HG03432 (cell line): ENCODE measurements around the gene KRT28.
"Not testable (repeated sequence)": the region's sequence is repeated elsewhere in the genome, so short reads cannot be mapped to it uniquely, and the experiment has no call there.

Source experiments
- ATAC-seq: cut with Tn5 transposase; IDR thresholded peaks from one replicate; pipeline ENCODE4 v1.9.1; 2021; ENCODE audit warnings: mild to moderate bottlenecking, moderate library complexity; ENCODE audit not compliant: unreplicated experiment

The KRT28 gene

DNA sequence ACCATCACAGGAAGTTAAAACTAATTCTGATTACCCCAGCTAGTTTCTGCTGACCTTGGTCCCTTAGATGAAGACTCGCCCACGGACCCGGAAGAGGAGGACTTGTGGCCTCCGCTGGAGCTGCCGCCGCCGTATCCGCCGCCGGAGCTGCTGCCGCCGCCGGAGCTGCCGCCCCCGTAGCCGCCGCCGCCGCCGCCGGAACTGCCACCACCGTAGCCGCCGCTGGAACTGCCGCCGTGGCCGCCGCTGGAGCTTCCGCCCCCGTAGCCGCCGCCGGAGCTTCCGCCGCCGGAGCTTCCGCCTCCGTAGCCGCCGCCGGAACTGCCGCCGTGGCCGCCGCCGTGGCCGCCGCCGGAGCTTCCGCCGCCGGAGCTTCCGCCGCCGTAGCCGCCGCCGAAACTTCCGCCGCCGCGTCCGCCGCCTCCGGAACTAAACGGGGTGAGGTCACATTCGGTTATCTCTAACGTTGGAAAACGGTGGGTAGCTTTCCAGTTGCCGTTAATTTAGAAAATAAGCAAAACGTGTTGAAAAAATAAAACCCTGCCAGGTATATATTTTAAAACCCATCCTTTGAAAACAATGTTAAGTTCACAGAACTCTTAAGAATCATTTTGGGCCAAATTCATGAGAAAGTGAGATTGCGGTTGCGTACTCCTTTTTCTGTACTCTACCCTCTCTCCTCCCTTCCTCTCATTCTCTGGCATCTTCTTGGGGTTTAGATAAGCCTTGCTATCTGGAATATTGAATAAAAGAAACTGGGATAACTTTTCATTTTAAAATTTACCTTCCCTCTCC, 19.2 kb upstream of the KRT28 start:
- ATAC-seq, result peak; percentile 85

DNA sequence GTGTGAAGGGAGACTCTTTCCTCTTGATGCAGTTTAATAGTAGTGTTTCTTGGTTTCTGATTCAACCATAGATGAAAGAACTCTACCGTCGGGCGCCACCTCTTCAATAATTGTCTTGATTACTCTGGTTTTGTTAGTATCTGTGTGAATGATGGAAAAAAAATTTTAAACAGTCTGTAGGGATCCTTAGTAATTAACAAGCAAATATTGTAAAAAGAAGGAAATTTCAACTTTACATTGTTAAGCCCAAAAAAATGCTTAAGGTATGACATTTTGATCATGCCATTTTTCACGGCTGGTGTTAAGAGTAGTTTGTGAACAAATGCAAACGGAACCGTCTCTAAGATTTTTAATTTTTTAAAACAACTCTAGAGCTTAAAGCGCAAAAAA, 18.6 kb upstream of the KRT28 start:
- ATAC-seq, result no peak

DNA sequence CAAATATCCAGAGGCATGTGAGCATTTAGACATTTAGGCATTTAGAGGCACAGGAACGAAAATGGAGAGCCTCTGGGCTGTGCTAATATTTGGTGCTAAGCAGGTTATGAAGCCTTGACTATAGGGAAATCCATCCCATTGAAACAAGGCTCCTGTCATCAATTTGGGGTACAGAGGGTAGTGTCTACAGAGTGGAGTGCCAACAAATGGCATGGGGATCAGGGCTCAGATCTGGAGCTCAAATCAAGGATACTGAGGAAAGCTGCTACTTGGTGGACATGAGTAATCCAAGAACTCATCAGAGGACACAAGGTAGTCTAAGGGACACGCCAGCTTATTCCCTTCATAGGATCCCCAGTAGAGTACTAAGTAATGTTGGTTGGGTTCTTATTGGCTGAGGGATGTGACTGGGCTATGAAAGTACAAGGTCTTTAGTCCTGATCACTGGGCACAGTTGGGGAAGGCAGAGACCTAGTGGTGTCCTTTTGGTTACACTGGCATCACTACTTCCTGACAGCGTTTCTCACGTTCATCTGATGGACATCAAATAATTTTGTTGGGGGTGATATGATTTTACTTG, 17.4 kb upstream of the KRT28 start:
- ATAC-seq, result no peak

DNA sequence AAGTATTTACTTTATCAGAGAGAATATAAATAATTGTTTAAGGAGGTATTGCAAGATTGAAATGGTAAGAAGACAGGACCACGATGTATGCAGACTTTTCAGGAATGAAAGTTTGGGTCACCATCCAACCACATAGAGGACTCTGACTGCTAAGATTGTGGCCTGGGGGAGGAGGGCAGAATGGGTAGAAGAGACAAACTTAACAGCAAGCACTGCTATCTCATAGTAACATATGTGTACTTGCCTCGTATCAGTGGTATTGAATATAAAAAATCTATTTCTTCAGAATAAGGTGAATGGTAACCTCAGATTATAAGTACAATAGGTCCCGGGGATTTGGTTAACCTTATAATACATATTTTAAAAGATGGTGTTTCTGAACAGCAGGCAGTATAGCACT, 16.8 kb upstream of the KRT28 start:
- ATAC-seq, result no peak

DNA sequence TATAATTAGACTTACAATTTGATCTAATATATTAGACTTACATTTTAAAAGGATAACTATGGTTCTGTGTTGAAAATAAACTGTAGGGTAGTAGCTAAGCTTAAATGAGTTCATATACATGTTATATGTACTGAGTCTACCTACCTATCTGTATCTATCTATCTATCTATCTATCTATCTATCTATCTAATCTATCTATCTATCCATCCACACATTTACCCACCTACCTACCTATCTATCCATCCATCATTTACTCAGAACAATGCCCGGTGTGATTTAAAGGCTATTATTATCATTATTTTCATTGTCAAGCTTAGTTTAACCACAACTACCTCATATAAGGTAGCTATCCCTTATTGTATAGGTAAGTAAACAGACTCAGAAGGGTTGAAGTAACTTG, 15.6 kb upstream of the KRT28 start:
- ATAC-seq, result no peak

DNA sequence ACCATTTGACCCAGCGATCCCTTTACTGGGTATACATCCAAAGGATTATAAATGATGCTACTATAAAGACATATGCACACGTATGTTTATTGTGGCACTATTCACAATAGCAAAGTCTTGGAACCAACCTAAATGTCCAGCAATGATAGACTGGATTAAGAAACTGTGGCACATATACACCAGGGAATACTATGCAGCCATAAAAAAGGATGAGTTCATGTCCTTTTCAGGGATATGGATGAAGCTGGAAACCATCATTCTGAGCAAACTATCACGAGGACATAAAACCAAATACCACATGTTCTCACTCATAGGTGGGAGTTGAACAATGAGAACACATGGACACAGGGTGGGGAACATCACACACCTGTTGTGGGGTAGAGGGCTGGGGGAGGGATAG, 14.9 kb upstream of the KRT28 start:
- ATAC-seq, result not testable (repeated sequence)

DNA sequence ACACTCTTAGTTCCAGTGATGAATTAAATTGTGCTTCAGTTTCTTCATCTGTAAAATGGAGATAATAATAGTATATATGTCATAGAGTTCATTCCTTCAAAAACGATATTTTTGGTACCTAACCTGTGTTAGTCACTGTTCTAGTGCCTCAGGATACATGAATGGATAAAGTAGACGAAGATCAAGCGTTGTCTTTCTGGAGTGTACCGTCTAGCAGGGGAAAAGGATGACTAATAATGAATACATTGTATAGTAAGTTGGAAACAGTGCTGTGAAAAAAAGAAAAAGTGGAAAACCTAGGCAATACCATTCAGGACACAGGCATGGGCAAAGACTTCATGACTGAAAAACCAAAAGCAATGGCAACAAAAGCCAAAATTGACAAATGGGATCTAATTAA, 14.0 kb upstream of the KRT28 start:
- ATAC-seq, result no peak

DNA sequence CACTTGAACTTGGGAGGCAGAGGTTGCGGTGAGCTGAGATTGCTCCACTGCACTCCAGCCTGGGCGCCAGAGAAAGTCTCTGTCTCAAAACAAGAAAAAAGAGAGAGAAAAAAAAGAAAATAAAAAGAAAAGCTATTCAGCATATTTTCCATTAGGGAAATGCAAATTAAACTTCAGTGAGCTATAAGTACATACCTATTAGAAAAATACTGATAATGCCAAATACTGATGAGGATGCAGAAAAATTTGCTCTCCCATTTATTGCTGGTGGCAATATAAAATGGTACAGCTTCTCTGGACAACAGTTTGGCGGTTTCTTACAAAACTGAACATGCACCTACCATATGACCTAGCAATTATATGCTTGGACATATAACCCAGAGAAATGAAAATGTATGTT, 12.9 kb upstream of the KRT28 start:
- no peak for ATAC-seq

DNA sequence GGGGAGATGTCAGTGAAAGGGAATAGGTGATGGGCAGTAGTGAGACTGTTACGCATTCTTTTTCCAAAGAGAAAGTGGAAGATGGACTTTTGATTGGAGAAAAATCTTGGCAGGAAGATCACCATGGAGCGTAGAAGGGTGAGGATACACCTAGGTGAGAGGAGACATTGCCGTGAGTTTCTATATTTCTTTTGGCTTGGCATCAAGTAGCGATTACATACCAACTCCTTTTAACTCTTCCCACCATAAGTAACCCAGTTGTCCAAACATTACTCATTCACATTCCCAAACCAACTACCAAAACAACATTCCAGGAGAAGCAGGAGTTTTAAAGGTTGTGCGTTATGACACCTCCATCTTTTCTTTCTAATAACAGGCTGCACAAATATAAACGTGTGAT, 10.7 kb upstream of the KRT28 start:
- ATAC-seq, result no peak

DNA sequence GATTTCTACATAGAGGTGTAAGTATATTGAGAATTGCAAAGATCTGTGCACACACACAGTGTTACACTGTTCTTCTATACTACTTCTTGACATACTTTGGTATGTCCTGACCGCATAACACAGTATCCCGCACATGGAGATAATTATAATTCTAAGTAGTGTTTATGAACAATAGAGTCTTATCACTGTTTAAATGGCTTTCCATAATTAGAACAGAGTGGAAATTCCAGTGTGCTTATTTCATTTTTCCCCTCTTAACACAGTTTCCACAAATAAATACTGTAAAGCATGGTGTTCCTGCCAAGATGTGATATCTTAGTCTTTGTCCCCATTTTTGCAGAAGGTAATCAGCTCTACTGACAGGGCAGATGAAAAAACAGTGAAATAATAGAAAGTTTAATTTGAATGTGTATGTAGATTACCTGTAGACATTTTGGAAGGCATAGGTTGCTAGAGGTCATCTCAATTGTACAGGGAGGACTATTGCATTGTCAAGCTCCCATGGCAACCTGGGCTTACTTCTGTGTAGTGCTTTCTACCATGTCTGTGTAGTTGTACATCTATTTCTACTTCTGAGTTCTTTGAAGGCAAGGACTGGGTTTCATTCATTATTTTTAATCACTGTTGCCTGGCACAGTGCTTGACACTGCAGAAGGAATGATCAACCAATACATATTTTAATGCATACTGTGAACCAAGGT, 10.1 kb upstream of the KRT28 start:
- no peak for ATAC-seq

DNA sequence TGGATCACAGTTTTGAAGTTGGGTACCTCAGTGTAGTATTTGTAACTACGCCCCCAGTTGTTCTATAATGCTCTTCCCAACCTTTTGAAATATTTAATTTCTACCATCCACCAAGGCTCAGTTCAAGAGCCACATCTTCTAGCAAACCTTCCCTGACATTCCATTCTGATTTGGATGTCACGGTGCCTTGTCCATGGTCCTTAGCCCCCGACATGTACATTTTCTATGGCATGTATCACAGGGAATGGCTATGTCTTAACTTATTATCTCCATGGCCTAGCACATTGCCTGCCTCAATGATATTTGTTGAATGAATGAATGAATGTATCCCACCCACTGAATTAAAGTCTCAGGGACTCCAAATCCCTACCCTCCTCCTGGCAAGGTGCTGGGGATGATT, 6.4 kb upstream of the KRT28 start:
- no peak for ATAC-seq

DNA sequence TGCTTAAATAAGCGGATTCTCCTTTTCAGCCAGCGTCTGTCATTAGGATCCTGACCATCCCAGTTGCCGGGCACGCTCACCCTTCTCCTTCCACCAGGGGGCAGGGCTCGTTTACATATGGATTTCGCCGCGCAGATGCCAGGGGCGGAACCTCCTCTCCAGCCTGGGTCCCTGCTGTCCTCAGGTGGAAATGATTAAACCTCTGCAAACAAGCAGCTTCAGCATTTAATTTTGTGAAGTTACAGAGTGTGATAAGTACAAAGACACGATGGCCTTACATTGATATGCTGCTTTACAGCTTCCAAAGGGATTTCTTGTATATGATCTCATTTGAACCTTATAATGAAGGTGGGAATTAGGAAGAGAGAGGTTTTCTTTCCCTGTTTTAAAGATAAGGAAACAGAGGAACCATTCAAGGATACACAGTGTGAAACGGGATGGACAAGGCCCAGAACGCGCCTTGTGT, 3.9 kb upstream of the KRT28 start:
- no peak for ATAC-seq

DNA sequence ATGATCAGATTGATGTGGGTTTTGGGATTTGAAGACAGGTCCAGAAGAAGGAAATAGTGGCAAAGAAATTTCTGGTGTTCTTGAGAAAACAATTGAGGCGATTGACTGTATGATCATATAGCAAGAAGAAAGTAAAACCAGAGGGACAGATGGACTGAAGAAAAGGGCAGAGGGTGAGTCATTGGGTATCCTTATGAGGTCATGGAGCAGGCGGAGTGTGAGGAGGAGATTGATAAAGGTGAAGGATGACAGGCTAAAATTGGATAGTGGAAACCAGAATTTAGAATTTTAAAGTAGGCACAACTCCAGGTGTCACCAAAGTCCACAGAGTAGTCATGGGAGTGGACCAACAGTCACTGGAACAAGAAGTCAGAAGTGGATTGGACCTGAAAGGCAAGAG, 1.4 kb upstream of the KRT28 start:
- no peak for ATAC-seq

DNA sequence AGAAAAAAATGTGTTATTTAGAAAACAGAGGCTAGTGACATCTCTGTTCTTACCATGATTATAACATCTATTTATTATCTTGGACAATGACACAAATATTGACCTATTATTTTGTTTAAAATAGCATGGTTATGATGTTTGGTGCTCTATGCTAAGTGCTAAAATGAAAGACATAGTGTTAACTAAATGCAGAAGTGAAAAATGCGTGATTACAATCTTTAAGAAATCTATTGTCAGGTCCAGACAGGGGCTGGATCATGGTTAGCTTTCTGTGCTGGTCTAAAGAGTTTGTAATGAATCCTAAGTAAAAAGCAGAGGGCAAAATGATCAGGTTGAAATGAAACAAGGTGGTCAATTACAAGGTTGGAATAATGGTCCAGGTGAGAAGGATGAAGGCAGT, 622 bp upstream of the KRT28 start:
- ATAC-seq, result no peak

DNA sequence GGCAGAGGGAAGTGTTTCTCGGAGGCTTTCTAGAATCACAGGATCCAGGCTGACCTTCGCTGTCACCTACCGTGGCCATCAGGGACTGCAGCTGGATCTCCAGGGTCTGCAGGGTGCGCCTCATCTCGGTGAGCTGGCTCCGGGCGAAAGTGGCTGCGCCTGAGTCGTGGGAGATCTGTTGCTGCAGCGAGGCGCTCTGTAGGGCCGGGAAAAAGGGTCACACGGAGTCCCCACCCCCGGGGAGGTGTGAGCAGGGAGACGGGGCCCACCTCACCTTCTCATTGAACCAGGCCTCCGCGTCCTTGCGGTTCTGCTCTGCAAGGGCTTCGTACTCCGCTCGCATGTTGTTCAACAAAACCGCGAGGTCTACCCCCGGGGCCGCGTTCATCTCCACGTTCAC, 2.9 kb downstream of the KRT28 start:
- no peak for ATAC-seq

DNA sequence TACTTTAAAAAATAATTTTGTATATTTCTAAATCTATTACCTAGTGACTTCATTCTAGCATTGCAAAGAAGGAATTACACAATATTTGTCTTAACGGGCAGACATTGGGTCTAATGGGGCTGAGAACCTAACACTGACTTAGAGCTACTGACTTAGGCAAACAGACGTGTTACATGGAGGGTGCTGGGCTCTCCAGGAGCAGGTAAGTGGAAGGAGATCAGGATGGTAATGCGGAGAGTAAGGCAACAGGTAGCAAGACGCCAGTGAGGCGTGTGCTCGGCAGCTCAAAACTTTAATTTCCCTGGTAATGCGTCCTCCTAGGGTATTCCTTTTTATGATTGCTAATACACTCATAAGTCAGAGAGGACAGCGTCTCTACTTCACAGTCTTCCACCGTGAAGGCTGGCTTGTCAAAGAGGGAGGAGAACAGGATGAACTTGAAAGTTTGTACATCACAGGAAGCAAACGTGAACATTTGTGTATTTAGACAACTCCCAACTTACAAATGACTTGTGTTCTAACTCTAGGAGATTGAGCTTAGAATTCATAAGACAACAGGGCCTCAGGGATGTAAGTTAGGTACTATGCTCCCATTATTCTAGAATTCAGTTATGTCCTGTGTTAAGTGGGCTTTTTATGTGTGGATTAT, 4.6 kb downstream of the KRT28 start:
- no peak for ATAC-seq

DNA sequence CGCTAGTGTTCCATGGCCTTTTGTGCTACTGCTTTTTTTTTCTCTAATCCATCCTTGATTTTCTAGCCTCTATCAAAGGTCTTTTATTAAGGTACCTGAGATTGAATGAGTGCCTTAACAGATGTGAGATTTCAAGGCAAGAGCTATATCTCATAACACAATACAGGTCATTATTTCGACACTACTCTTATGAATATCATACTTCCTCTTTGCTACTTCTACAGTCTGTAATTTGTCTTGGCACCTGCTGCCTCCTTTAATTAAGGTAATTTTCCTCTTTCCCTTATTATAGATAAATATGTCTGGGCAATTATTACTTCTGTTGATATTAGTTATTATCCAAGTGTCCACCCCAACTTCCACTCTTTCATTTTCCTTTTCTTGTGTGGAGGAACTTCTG, 5.3 kb downstream of the KRT28 start:
- ATAC-seq, result no peak

DNA sequence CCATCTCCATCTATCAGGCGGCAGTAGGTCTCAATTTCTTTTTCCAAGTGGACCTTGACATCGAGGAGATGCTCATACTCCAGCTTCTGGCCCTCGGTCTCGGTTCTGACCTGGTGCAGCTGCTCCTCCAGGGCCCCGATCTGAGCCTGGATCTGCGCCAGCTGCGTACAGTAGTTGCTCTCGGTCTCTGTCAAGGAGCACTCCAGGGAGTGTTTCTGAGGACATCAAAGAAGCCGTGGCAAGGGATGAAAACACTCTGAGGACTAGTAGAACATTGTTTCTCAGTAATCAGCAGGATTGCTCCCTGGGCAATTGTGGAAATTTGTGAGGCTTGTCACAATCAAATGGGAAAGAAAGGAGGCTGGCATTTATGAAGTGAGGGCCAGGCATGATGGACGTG, 5.9 kb downstream of the KRT28 start:
- no peak for ATAC-seq

DNA sequence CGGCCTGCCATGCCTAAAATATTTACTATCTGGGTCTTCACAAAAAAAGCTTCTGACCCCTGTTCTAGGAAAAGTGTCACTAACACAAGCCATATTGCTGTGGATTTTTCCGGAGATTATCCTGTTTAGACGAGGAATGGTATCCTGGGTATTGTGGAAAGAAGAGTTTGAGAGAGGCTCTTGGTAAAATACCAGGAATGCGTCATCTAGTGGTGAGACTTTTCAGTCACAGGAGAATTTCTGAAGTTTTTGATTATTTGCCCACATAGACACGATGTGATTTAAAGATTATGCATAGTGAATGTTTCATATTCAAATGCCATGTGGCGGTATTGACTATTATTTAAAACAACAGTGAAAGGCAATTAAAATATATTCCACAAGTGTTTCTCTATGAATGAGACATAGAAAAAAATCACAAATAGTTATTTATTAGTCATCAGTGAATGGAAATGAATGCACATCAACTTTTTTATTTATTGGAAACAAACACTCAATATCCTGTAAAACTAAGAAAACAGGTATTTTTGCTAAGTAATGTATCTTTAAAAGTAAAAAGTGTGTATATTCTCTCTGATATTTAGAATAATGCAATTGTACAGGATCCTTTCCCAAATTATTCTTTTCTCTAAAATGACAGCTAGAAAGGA, 7.8 kb downstream of the KRT28 start:
- ATAC-seq, result no peak

DNA sequence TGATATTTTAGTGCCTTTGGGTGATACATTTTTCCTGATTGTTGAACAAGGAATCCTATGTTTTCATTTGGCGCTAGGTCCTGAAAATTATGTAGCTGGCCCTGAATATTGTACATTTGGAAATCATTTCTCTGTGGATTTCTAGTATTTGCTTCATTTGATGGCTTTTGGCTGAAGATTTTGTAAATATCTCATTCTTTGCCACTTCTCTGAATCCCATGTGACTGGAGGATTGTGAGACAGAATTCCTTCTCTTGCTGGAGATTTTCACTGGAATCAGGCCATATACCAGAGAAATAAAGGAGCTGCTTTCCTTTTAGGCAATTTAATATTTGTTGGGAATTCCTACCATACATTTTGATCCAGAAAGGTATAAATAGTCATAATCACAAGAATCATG, 8.6 kb downstream of the KRT28 start:
- no peak for ATAC-seq

DNA sequence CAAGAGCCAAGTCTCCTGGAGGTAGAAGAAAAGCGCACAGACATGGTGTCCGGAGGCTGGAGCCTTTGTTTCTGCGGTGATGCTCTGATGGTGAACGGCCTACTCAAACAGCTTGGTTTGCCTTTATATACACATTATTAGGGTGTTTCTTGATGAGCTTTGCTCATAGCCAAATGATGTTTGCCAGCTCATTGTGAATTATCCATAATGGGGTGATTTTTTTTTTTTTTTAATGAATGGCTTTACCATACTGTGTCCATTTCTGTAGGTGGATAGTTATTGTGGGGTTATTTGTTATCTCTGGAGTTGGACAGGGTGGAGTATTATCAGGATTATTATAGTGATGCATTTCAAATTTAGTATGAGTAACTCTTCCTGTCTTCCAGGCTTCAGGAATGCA, 17.3 kb downstream of the KRT28 start, which contains the start of gene KRT27:
KRT27 (minus strand) TSS at position 101 of the 400 bp plus-strand sequence; CDS start at position 44, 57 bp downstream.
- ATAC-seq, result no peak
